Calu3 (cell line): Measurements from ENCODE around the gene MCRS1. TPM values are rescaled to one million over a fixed set of nuclear protein-coding genes. Genes with fewer than 3 reads are reported as not detected.

Experiments used
- BruUV-seq: library from RNA; stranded (reverse); fragments of 400-500 nt; replicated peaks from 2 replicates; lab custom pipeline; 2021; lab: Mats Ljungman, UMichigan
- CTCF ChIA-PET: fragments of 300-600 bp; sonication (Branson Sonifier 250); formaldehyde crosslinking; loops from one replicate; lab custom pipeline; 2022; ENCODE audit warnings: antibody characterized with exemption; lab: Charles Lee
- DNase-seq: peaks from one replicate; pipeline ENCODE4 v3.0.0; 2022
- H3K27ac Mint-ChIP-seq: one replicate; pipeline ENCODE4 v1.8.0; 2022; ENCODE audit warnings: mixed read lengths; ENCODE audit not compliant: unreplicated experiment
- H3K27me3 Mint-ChIP-seq: one replicate; pipeline ENCODE4 v1.8.0; 2022; ENCODE audit warnings: mixed read lengths; ENCODE audit not compliant: unreplicated experiment
- H3K36me3 Mint-ChIP-seq: one replicate; pipeline ENCODE4 v1.8.0; 2022; ENCODE audit warnings: mild to moderate bottlenecking, moderate library complexity, mixed read lengths; ENCODE audit not compliant: insufficient read depth, unreplicated experiment
- H3K4me1 Mint-ChIP-seq: one replicate; pipeline ENCODE4 v1.8.0; 2022; ENCODE audit warnings: mild to moderate bottlenecking, low read depth, mixed read lengths; ENCODE audit not compliant: unreplicated experiment
- H3K4me3 Mint-ChIP-seq: one replicate; pipeline ENCODE4 v1.8.0; 2022; ENCODE audit warnings: mild to moderate bottlenecking, low read depth, moderate library complexity, mixed read lengths; ENCODE audit not compliant: unreplicated experiment
- H3K9me3 Mint-ChIP-seq: one replicate; pipeline ENCODE4 v1.8.0; 2022; ENCODE audit warnings: low read depth, mixed read lengths; ENCODE audit not compliant: unreplicated experiment
- intact Hi-C: fragments of 100-400 bp; cut with micrococcal nuclease; formaldehyde crosslinking; loops from one replicate; pipeline ENCODE4 v1.10.0; 2022; ENCODE audit not compliant: unreplicated experiment
- total RNA-seq: library from RNA; stranded (reverse); gene quantifications from 2 replicates; pipeline ENCODE4 v1.2.3, GENCODE V29; 2022
- TF ChIP-seq, protein P1 (sequence below): fragments of 200-600 bp; IDR thresholded peaks from one replicate; pipeline ENCODE4 v1.8.0; 2022; ENCODE audit warnings: antibody characterized with exemption; ENCODE audit not compliant: unreplicated experiment

The MCRS1 gene
- total RNA-seq, 1 experiment from 2014 or later, result 38.0 TPM

DNA sequence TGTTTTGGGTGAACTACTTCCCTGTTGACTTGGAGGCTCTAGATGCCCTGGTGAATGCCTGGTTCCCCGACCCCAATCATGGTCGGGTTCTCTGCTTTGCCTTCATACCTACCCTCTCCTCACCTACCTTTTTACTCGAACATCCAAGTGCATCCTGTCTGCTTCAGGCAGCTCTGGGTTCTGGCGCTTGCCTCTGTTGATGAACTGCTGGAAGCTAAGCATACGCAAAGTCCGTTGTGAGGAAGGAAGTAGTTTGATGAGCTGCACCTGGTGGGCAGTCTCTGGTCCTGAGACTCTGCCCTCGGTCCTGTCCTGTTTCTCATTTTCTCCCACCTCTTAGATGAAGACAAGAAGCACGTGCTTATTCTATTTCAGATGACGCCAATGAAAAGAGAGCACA is 15.5 kb downstream of the MCRS1 start:
- Mint-ChIP-seq H3K36me3 (peaks cover 11% of the 10 kb centered on the region), H3K9me3 (no peaks in the 10 kb centered on the region), H3K27ac (no peak overlapping the region), H3K4me1 (no peaks in the 10 kb centered on the region), H3K27me3 (peaks cover 37% of the 10 kb centered on the region), H3K4me3 (no peak overlapping the region)
- DNase-seq, result no peak
- no TSS peak for BruUV-seq
- intact Hi-C loops, result no loop called here
- CTCF ChIA-PET, result interaction anchor here (2.4 kb wide), 1 partner anchor 194 kb away, joined by 21 read pairs; no protein-coding TSS in a partner anchor
- TF ChIP-seq, protein P1, sequence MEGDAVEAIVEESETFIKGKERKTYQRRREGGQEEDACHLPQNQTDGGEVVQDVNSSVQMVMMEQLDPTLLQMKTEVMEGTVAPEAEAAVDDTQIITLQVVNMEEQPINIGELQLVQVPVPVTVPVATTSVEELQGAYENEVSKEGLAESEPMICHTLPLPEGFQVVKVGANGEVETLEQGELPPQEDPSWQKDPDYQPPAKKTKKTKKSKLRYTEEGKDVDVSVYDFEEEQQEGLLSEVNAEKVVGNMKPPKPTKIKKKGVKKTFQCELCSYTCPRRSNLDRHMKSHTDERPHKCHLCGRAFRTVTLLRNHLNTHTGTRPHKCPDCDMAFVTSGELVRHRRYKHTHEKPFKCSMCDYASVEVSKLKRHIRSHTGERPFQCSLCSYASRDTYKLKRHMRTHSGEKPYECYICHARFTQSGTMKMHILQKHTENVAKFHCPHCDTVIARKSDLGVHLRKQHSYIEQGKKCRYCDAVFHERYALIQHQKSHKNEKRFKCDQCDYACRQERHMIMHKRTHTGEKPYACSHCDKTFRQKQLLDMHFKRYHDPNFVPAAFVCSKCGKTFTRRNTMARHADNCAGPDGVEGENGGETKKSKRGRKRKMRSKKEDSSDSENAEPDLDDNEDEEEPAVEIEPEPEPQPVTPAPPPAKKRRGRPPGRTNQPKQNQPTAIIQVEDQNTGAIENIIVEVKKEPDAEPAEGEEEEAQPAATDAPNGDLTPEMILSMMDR, result no peak

DNA sequence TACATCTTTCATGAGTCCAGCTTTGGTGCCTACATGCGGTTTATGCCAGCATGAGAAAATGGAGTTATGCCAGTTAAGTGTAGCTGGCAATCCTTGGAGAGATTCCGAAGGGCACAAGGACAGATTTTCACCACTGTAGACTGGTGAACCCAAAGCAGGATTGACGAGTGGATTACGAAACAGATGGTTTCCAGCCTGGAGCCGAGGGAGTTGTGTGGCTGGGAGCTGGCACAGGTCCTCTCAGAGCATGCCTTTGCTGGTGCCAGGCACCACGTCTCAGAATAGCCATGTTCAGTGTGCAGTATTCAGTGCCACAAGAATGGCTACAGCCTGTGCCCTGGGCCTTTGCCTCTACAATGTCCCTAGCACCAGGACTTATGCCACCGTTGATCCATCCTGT is 15.9 kb downstream of the MCRS1 start:
- H3K27me3 Mint-ChIP-seq, result peaks cover 41% of the 10 kb centered on the region

DNA sequence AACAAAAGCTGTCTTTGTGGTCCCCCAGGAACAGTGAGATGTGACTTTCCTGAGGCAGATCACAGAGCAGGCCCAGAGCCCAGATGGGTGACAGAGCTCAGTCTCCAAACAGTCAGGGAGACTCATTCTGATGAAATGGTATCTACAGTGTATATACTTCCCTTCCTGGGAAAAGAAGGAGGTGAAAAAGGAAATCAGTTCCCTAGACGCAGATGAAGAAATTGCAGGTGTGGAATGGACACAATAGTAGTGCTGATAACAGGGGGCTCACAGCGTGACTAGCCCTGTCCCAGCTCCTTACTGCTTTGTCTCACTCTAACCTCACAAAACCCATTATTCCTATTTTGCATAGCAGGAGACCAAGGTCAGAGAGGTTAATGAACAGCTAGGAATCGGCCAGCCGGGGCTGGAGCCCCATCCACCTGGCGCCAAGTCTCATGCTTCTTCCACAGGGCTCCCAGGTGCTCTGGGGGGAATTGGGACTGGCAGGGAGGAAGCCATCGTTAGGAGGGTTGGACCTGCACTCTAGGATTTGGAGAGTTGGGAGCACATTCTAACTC is 17.2 kb downstream of the MCRS1 start:
- Mint-ChIP-seq H3K27ac (no peak overlapping the region), H3K36me3 (peaks cover 11% of the 10 kb centered on the region), H3K27me3 (peaks cover 50% of the 10 kb centered on the region), H3K9me3 (no peaks in the 10 kb centered on the region), H3K4me3 (no peak overlapping the region), H3K4me1 (no peaks in the 10 kb centered on the region)
- intact Hi-C loops, result no loop called here
- DNase-seq, result no peak
- TF ChIP-seq, protein P1, result no peak
- CTCF ChIA-PET, result no interaction called here
- BruUV-seq, result no TSS peak

More for the DNA sequence above, 15.9 kb downstream of the MCRS1 start:
- no peak overlapping the region for H3K27ac Mint-ChIP-seq
- intact Hi-C loops, result no loop called here
- no peaks in the 10 kb centered on the region for H3K4me1 Mint-ChIP-seq
- TF ChIP-seq, protein P1, result no peak
- H3K4me3 Mint-ChIP-seq, result no peak overlapping the region
- H3K9me3 Mint-ChIP-seq, result no peaks in the 10 kb centered on the region
- CTCF ChIA-PET, result interaction anchor here (0.7 kb wide), 1 partner anchor 42 kb away, joined by 3 read pairs; no protein-coding TSS in a partner anchor
- DNase-seq, result no peak
- peaks cover 11% of the 10 kb centered on the region for H3K36me3 Mint-ChIP-seq
- BruUV-seq, result no TSS peak

DNA sequence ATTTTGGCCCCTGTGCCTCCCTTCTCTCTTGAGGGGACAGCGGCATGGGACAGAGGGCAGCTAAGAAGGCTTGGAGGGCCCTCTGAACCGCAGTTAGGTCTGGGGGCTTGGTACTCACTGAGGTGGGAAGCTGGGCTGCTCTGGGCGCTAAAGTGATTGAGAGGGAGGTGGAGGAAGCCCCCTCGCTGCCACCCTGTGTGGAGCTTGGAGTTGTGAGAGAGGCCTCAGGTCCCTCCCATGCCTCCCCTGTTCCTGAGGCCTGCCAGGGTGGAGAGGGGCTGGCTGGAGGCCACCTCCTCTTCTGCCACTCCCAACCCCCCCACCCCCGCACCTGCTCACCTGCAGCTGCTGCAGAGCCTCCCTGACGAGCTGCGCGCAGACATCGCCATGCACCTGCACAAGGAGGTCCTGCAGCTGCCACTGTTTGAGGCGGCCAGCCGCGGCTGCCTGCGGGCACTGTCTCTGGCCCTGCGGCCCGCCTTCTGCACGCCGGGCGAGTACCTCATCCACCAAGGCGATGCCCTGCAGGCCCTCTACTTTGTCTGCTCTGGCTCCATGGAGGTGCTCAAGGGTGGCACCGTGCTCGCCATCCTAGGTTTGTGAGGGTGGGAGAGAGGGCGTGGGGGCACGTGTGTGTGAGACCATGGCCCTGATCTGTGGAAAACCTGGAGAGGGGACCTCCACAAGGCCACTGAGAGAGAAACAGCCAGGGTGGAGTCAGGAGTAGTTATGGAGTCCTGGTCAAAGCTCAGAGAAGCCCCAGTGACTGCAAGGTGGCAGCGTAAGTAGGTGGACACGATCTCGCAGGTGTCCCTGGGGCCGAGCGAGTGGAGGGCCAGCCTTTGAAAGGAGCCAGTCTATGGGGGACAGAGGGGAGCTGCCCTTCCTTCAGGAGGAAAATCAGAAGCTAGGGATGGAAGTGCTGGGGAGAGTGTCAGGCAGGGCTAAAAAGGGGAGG is 17.9 kb downstream of the MCRS1 start:
- DNase-seq, result no peak
- BruUV-seq, result no TSS peak
- no peaks in the 10 kb centered on the region for H3K9me3 Mint-ChIP-seq
- no peaks in the 10 kb centered on the region for H3K4me1 Mint-ChIP-seq
- intact Hi-C loops, result no loop called here
- peaks cover 11% of the 10 kb centered on the region for H3K36me3 Mint-ChIP-seq
- TF ChIP-seq, protein P1, result no peak
- peaks cover 57% of the 10 kb centered on the region for H3K27me3 Mint-ChIP-seq
- H3K4me3 Mint-ChIP-seq, result no peak overlapping the region
- CTCF ChIA-PET, result no interaction called here
- no peak overlapping the region for H3K27ac Mint-ChIP-seq
